MM.1S (cell line): Measurements from ENCODE around the gene ARPC1B.

ENCODE experiments used
- CTCF ChIP-seq: fragments of 300-600 bp; sonication (generic); IDR thresholded peaks from 2 replicates; pipeline ENCODE4 v1.5.1; 2016; ENCODE audit warnings: antibody characterized with exemption, low read length, mixed read lengths
- EZH2phosphoT487 ChIP-seq: fragments of 300-600 bp; sonication (generic); IDR thresholded peaks from 2 replicates; pipeline ENCODE4 v1.6.1; 2018; ENCODE audit warnings: antibody characterized with exemption, low read length

GRCh38 chr7:99403764-99404163 lies 29.2 kb downstream of the ARPC1B start:
- no peak for TF ChIP-seq CTCF
- TF ChIP-seq EZH2phosphoT487: no peak
